ENCODE measurements around the gene LRBA.

GRCh38 chr4:150970685-150971151 is 44.4 kb downstream of the LRBA start:
- no peak for TF ChIP-seq MAX (IDR thresholded peaks at IDR 0.05)
- no peak for TF ChIP-seq HMGXB4 (CRISPR knock-in tag; IDR thresholded peaks at IDR 0.05; ENCODE audit: borderline replicate concordance)
- no peak for TF ChIP-seq MAZ (IDR thresholded peaks at IDR 0.05; ENCODE audit: borderline replicate concordance, low read depth, low read length)
- TF ChIP-seq CHD4 (IDR thresholded peaks at IDR 0.05; ENCODE audit: borderline replicate concordance) = no peak
- TF ChIP-seq EP300 (IDR thresholded peaks at IDR 0.05) = no peak

Data from A549 (cell line).